ENCODE results near the gene TTBK1.

TTBK1 gene

DNA sequence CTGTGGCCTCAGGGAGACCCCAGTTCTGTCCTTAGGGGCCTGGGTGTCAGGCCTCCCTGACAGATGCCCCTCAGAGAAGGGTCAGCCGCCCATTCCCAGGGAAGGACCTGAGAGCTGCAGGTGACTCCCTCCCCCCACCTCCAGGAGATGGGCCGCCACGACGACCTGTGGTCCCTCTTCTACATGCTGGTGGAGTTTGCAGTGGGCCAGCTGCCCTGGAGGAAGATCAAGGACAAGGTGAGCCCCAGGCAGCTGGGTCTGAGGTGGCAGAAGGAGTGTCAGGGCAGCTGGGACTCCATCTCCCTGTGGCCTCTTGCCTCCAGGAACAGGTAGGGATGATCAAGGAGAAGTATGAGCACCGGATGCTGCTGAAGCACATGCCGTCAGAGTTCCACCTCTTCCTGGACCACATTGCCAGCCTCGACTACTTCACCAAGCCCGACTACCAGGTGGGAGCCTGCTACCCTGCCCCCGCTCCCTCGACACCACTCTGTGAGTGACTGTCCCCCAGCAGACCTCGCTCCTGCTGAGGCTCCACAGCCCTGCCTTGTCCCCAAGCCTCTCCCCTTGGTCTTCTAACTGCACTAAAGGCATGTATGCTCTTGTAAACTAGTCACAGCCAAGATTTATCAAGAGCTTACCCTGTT is 12.2 kb downstream of the TTBK1 start:
- DNase-seq (ENCODE audit: low read depth, low spot score): no peak

GRCh38 chr6:43256670-43257366 is 13.5 kb downstream of the TTBK1 start:
- DNase-seq (ENCODE audit: low read depth, low spot score): no peak

- DNase-seq (ENCODE audit: low read depth, low spot score): no peak
Observed at GRCh38 chr6:43257367-43258145, 14.3 kb downstream of the TTBK1 start.

GRCh38 chr6:43258180-43258579 is 14.9 kb downstream of the TTBK1 start:
- DNase-seq (ENCODE audit: low read depth, low spot score): no peak

DNA sequence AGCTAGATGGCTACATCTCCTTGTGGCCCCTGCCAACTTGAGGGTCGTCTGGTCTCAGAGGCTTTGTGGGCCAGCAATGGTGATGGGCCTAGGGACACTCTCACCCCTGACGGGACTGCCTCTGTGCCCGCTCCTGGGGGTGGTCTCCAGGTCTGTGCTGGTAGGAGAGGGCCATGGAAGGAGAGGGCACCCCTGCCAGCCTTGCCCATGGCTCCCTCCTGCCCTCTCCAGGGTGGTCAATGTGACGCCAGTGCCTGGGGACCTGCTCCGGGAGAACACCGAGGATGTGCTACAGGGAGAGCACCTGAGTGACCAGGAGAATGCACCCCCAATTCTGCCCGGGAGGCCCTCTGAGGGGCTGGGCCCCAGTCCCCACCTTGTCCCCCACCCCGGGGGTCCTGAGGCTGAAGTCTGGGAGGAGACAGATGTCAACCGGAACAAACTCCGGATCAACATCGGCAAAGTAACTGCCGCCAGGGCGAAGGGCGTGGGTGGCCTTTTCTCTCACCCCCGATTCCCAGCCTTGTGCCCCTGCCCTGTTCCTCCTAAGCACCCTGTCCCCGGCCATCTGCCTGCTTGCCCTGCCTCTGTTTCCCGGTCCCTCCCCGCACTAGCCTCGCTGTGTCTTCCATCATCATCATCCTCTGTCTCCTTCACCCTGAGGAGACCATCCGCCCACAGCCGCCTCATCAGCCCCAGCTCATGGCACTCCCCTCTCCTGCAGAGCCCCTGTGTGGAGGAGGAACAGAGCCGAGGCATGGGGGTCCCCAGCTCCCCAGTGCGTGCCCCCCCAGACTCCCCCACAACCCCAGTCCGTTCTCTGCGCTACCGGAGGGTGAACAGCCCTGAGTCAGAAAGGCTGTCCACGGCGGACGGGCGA is 15.8 kb downstream of the TTBK1 start:
- DNase-seq (ENCODE audit: low read depth, low spot score): no peak

- DNase-seq (ENCODE audit: low read depth, low spot score): no peak
Observed at GRCh38 chr6:43260791-43261190, 17.5 kb downstream of the TTBK1 start.

DNA sequence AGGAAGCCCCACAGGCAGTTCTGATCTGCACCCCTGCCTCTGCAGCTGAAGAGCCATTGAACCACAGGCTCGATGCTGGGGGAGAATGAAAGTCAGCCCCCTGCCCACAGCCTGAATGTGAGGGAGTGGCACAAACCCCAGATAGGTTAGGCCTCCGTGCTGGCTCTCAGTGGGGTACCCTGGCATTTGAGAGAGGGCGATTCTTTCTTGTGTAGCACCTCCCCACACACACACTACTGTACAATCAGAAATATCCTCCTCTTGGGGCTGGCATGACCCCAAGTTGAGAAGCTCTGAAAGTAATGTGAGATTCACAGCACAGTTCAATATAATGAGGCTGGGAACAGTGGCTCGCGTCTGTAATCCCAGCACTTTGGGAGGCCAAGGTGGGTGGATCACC is 17.9 kb downstream of the TTBK1 start:
- DNase-seq (ENCODE audit: low read depth, low spot score): no peak

DNA sequence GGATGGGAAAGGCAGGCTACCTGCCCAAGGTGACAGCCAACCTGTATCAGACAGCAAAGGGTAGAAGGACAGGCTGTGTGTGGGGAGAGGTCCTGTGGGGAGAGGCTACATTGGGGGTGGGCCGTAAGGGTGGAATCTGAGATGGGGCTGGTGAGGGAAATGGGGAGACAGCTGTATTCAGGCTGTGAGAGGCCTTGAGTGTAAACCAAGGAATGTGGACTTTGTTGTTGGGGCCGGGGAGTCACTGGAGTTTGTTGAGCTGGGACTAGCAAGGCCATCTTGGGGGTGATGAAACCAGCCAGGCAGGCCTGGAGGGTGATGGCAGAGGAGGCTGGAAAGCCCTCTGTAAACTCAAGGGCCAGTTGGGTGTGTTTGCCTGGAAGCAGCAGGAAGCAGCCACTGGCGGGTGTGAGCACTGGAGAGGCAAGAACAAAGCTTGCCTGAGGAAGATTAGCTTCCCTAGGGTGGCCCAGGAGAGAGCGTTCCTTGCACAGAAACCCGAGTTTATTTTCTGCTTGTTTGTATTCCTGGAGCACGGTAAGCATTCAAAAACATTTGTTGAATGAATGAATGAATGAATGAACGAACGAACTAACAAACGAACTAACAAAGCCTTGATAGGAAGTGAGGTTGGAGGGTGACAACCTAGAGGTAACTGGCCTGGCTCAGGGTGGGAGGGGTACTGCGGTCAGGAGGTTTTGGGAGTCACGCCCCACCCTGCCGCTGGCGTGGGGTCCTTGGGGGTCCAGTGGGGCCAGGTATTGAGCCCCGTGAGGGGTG is 18.9 kb downstream of the TTBK1 start:
- DNase-seq (ENCODE audit: low read depth, low spot score): no peak

- DNase-seq (ENCODE audit: low read depth, low spot score): no peak
Observed at GRCh38 chr6:43262780-43263313, 19.6 kb downstream of the TTBK1 start.

DNA sequence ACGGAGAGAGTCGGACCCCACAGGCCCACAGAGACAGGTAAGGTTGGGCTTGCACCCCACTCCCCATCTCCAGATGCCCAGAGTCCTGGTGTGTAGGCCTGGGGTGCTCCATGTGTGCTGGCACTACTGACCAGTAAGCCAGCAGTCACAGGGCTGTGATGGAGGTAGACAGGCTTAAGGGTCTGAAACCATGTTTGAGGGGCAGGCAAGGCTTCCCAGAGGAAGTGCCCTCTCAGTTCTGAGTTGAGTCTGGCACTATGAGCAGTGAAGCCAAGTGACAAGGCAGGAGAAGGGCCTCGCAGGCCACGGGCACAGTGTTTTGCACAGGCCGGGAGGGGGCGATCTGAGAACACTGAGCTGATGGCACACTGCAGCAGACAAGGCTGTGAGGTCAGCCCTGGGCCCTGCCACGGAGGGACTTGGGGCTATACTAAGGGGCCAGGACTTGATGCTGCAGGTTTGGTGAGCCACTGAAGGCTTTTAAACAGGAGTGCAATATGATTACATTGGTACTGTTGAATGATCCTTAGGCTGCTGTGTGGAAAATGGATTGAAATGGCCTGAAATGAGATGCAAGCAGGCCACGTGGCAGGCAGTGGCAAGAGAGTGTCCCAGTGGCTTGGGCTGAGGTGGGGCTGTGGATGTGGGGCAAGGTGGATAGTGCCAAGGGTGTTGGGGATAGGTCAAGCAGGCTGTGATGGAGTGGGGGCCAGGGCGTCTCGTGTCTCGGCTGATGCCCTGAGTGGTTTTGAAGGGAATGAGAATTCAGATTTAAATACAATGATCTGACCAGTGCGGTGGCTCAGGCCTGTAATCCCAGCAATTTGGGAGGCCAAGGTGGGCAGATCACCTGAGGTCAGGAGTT is 20.3 kb downstream of the TTBK1 start:
- DNase-seq (ENCODE audit: low read depth, low spot score): peak; percentile 47

GRCh38 chr6:43264599-43265145 is 21.4 kb downstream of the TTBK1 start:
- DNase-seq (ENCODE audit: low read depth, low spot score): no peak

DNA sequence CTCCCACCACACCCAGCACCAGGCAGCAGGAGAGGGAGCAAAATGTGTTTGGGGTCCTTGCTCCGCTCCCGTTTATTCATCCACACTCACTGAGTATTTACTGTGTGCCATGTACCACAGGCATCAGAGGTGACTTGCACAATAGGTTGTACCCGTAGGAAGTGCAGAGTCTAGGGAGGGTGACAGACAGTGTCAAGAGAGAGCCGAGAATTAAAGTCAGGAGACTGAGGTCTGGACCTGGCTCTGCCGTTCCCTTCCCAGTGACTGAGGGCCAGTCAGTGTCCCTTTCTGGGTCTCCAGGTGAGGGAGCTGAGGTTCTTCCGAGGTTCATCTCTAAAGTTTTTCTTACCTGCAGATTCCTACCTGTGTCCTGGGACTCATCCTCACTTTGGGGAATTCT is 22.3 kb downstream of the TTBK1 start:
- no peak for DNase-seq (ENCODE audit: low read depth, low spot score)

DNA sequence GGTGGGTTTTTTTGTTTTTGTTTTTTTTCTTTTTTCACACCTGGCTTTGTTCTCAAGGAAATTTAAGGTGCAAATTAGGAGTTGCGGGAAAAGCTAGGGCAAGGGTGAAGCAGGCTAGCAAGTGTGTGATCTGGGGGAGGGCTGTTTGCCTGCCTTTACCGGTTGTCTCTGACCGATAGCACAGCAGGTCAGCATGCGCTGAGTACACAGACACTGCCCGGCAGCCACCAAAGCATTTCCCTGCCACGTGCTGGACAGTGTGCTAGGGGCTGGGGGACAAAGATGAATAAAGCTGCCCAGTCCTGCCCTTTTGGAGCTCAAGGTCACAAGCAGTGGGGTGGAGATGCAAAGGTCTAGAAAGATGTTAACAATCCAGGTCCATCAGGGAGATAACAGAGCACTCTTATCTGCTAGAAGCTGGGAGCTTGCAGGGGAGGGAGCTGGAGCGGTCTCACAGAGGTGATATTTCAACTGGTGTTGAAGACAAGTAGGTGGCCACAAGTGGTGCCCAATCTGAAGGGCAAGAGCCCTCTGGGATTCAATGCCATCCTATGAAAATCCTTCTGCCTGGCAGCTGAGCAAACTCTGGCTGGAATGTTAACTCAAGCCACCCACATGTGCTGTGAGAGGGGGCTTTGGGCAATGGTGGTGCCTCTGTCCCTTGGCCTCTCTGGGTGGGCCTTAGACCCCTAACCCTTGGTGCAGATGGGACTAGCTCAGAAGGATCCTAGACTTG is 24.5 kb downstream of the TTBK1 start:
- DNase-seq (ENCODE audit: low read depth, low spot score): no peak

GRCh38 chr6:43268355-43268700 is 25.0 kb downstream of the TTBK1 start:
- DNase-seq (ENCODE audit: low read depth, low spot score): no peak

DNA sequence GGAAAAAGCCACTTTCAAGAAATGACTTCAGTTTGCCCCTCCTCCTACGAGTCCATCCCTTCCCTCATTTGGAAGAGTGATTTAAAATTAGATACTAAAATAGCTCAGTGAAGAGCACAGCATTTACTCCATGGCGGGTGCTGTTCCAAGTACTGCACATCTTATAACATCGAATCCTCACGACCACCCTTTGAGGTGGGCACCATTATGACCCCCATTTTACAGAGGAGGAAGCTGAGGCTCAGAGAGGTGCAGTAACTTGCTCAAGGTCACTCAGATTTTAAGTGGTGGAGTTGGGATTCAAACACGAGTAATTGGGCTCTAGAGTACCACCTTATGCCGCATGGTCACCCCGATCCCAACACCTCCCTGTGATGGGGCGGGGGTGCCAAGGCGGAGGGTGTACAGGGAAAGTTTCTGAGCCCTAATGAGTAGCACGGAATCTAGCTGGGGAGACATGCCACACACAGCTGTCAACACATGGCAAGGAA is 25.5 kb downstream of the TTBK1 start:
- no peak for DNase-seq (ENCODE audit: low read depth, low spot score)

GRCh38 chr6:43269273-43270007 is 26.2 kb downstream of the TTBK1 start:
- no peak for DNase-seq (ENCODE audit: low read depth, low spot score)

GRCh38 chr6:43271103-43271815 is 28.0 kb downstream of the TTBK1 start:
- no peak for DNase-seq (ENCODE audit: low read depth, low spot score)
